Body of pancreas (tissue), 4 donors: ENCODE measurements around the gene RNLS. TPM values are rescaled to one million over a fixed set of nuclear protein-coding genes. Genes with fewer than 3 reads are reported as not detected.

Source experiments
- ATAC-seq: fragments of 150-250 bp; one replicate; pipeline ENCODE4 v1.9.1; 2016
- DNase-seq, 4 donors: peaks; one replicate each; pipeline ENCODE4 v3.0.0-alpha.2; 2019
- H3K27ac ChIP-seq, 4 donors: fragments of 200-600 bp; sonication (generic); 1 replicate in 3 of 4; 2 replicates in 1 of 4; pipeline versions ENCODE4 v1.5.1 to v1.6.1; 2016 to 2019; ENCODE audit warnings: mild to moderate bottlenecking in 1 of 4, mixed read lengths in 1 of 4, moderate library complexity in 1 of 4
- H3K27me3 ChIP-seq, 2 donors: fragments of 200-600 bp; sonication (generic); one replicate each; pipeline ENCODE4 v1.6.0; 2016; ENCODE audit warnings: mild to moderate bottlenecking in 1 of 2
- H3K36me3 ChIP-seq, 2 donors: fragments of 200-600 bp; sonication (generic); replicated peaks in 1 of 2; 2 replicates each; pipeline ENCODE4 v1.5.1; 2016; ENCODE audit warnings: low read depth in 2 of 2; ENCODE audit not compliant: insufficient read depth in 1 of 2
- H3K4me1 ChIP-seq: fragments of 200-600 bp; sonication (generic); one replicate; pipeline ENCODE4 v1.6.0; 2016
- H3K4me3 ChIP-seq, 2 donors: fragments of 200-600 bp; sonication (generic); 1 replicate in 1 of 2; 2 replicates in 1 of 2; pipeline ENCODE4 v1.5.1; 2016 to 2019
- H3K9me3 ChIP-seq, 3 donors: fragments of 200-600 bp; sonication (generic); 1 replicate in 2 of 3; 2 replicates in 1 of 3; pipeline ENCODE4 v1.5.1; 2016
- CTCF ChIP-seq, 7 experiments: fragments of 450-650 bp in 4 of 7; fragments of 200-600 bp in 3 of 7; sonication (generic) in 3 of 7; IDR thresholded peaks; one replicate each; pipeline ENCODE4 v1.5.1; 2016 to 2019; ENCODE audit warnings: antibody characterized with exemption in 7 of 7
- POLR2A ChIP-seq, 3 donors: fragments of 450-650 bp; IDR thresholded peaks; one replicate each; pipeline ENCODE4 v1.6.1; 2016; ENCODE audit warnings: antibody characterized with exemption in 3 of 3, mild to moderate bottlenecking in 2 of 3
- WGBS, 2 donors: methylation state at CpG; one replicate each; pipeline ENCODE4 v1.1.5; 2017; 5-methylcytosine and 5-hydroxymethylcytosine counted together
- intact Hi-C: fragments of 100-400 bp; cut with DNase I; formaldehyde crosslinking; loops from one replicate; pipeline ENCODE4 v1.15.1; 2023
- total RNA-seq, 2 donors: library from RNA; depleted of rRNA; stranded (reverse); fragments of >200 nt; gene quantifications; one replicate each; pipeline ENCODE4 v1.1.0, GENCODE V29; 2016

Gene RNLS
- total RNA-seq, 2 donors from 2014 or later = 7.9 to 26.5 TPM

- Histone ChIP-seq H3K4me3 (no peak overlapping the region), H3K36me3 (no peaks in the 10 kb centered on the region), H3K4me1 (peaks cover 37% of the 10 kb centered on the region), H3K9me3 (no peaks in the 10 kb centered on the region), H3K27me3 (no peaks in the 10 kb centered on the region), H3K27ac (no peak overlapping the region)
- 95 to 96% methylated on average over 2 of the region's 2 CpGs for WGBS, 2 donors
- ATAC-seq = no peak
- intact Hi-C loops = loop anchor here (10.0 kb wide), 1 partner anchor 528 kb away; no protein-coding TSS in a partner anchor
- TF ChIP-seq POLR2A (IDR thresholded peaks at IDR 0.05) = no peak
- no peak for TF ChIP-seq CTCF (IDR thresholded peaks at IDR 0.05)
- no peak for DNase-seq
Observed at GRCh38 chr10:88382699-88383098, 200.4 kb downstream of the RNLS start.

- Histone ChIP-seq H3K4me3 (no peak overlapping the region), H3K27ac (no peak overlapping the region), H3K36me3 (no peaks in the 10 kb centered on the region), H3K27me3 (no peaks in the 10 kb centered on the region), H3K4me1 (peaks cover 6% of the 10 kb centered on the region), H3K9me3 (no peaks in the 10 kb centered on the region)
- no peak for TF ChIP-seq POLR2A (IDR thresholded peaks at IDR 0.05)
- no peak for TF ChIP-seq CTCF (IDR thresholded peaks at IDR 0.05)
- WGBS, 2 donors = 93% methylated on average over 2 of the region's 2 CpGs
- intact Hi-C loops = no loop called here
- DNase-seq = no peak
- ATAC-seq = no peak
Observed at GRCh38 chr10:88379575-88379974, 203.5 kb downstream of the RNLS start.

GRCh38 chr10:88377510-88377909 lies 205.6 kb downstream of the RNLS start:
- no peak for DNase-seq
- H3K27ac ChIP-seq = no peak overlapping the region
- ATAC-seq = no peak
- H3K4me3 ChIP-seq = no peak overlapping the region
- WGBS, 2 donors = 94 to 95% methylated on average over 1 of the region's 1 CpG
- no peaks in the 10 kb centered on the region for H3K36me3 ChIP-seq
- H3K4me1 ChIP-seq = no peaks in the 10 kb centered on the region
- TF ChIP-seq CTCF (IDR thresholded peaks at IDR 0.05) = no peak
- no peak for TF ChIP-seq POLR2A (IDR thresholded peaks at IDR 0.05)
- no peaks in the 10 kb centered on the region for H3K27me3 ChIP-seq
- no peaks in the 10 kb centered on the region for H3K9me3 ChIP-seq
- intact Hi-C loops = no loop called here

GRCh38 chr10:88374392-88375175 lies 208.5 kb downstream of the RNLS start:
- no peaks in the 10 kb centered on the region for H3K9me3 ChIP-seq
- no peaks in the 10 kb centered on the region for H3K27me3 ChIP-seq
- ATAC-seq (no peak), DNase-seq (no peak)
- no peak for TF ChIP-seq CTCF (IDR thresholded peaks at IDR 0.05)
- no peak for TF ChIP-seq POLR2A (IDR thresholded peaks at IDR 0.05)
- 94 to 95% methylated on average over 4 of the region's 4 CpGs for WGBS, 2 donors
- no peak overlapping the region for H3K4me3 ChIP-seq
- no peak overlapping the region for H3K27ac ChIP-seq
- intact Hi-C loops = no loop called here
- H3K36me3 ChIP-seq = no peaks in the 10 kb centered on the region
- no peaks in the 10 kb centered on the region for H3K4me1 ChIP-seq
